MM.1S (cell line): ENCODE measurements around the gene UNKL.

Source experiments
- DNase-seq: peaks from one replicate; pipeline ENCODE4 v3.0.0-alpha.2; 2015
- H2AFZ ChIP-seq: fragments of 300-600 bp; sonication (generic); 2 replicates; pipeline ENCODE4 v1.6.0; 2016; ENCODE audit warnings: antibody characterized with exemption, low read length
- H3F3A ChIP-seq: fragments of 300-600 bp; sonication (generic); 2 replicates; pipeline ENCODE4 v1.6.1; 2016; ENCODE audit warnings: mild to moderate bottlenecking, antibody characterized with exemption, low read length, moderate library complexity, mixed read lengths; ENCODE audit not compliant: insufficient read depth
- H3K27ac ChIP-seq: fragments of 300-600 bp; sonication (generic); 2 replicates; pipeline ENCODE4 v1.5.1; 2016; ENCODE audit warnings: mild to moderate bottlenecking, low read length
- H3K27me3 ChIP-seq: fragments of 300-600 bp; sonication (generic); replicated peaks from 2 replicates; pipeline ENCODE4 v1.6.0; 2016; ENCODE audit warnings: low read length; ENCODE audit not compliant: insufficient read depth
- H3K36me3 ChIP-seq: fragments of 300-600 bp; sonication (generic); replicated peaks from 2 replicates; pipeline ENCODE4 v1.6.1; 2016; ENCODE audit warnings: mild to moderate bottlenecking, low read length, mixed read lengths; ENCODE audit not compliant: insufficient read depth
- H3K4me1 ChIP-seq: fragments of 300-600 bp; sonication (generic); 2 replicates; pipeline ENCODE4 v1.6.1; 2016; ENCODE audit warnings: low read length, mixed read lengths
- H3K4me2 ChIP-seq: fragments of 300-600 bp; sonication (generic); 2 replicates; pipeline ENCODE4 v1.6.0; 2016; ENCODE audit warnings: low read depth, low read length
- H3K4me3 ChIP-seq: fragments of 300-600 bp; sonication (generic); 2 replicates; pipeline ENCODE4 v1.5.1; 2016; ENCODE audit warnings: low read length, mixed read lengths
- H3K79me2 ChIP-seq: fragments of 300-600 bp; sonication (generic); 2 replicates; pipeline ENCODE4 v1.6.1; 2016; ENCODE audit warnings: mixed run types, low read length, mixed read lengths
- H3K9ac ChIP-seq: fragments of 300-600 bp; sonication (generic); 2 replicates; pipeline ENCODE4 v1.6.1; 2016; ENCODE audit warnings: low read length, mixed read lengths
- H3K9me2 ChIP-seq: fragments of 300-600 bp; sonication (generic); replicated peaks from 2 replicates; pipeline ENCODE4 v1.6.1; 2016; ENCODE audit warnings: mild to moderate bottlenecking, low read length, mixed read lengths; ENCODE audit not compliant: insufficient read depth
- H3K9me3 ChIP-seq: fragments of 300-600 bp; sonication (generic); replicated peaks from 2 replicates; pipeline ENCODE4 v1.6.1; 2016; ENCODE audit warnings: mild to moderate bottlenecking, low read length, mixed read lengths; ENCODE audit not compliant: insufficient read depth
- H4K20me1 ChIP-seq: fragments of 300-600 bp; sonication (generic); 2 replicates; pipeline ENCODE4 v1.6.1; 2016; ENCODE audit warnings: mild to moderate bottlenecking, low read length, moderate library complexity, mixed read lengths; ENCODE audit not compliant: insufficient read depth
- CTCF ChIP-seq: fragments of 300-600 bp; sonication (generic); IDR thresholded peaks from 2 replicates; pipeline ENCODE4 v1.5.1; 2016; ENCODE audit warnings: antibody characterized with exemption, low read length, mixed read lengths
- EZH2 ChIP-seq: fragments of 300-600 bp; sonication (generic); optimal IDR thresholded peaks from 2 replicates; pipeline ENCODE3; 2017; ENCODE audit warnings: low read depth, mild to moderate bottlenecking, antibody characterized with exemption, low read length, mixed read lengths
- EZH2phosphoT487 ChIP-seq: fragments of 300-600 bp; sonication (generic); IDR thresholded peaks from 2 replicates; pipeline ENCODE4 v1.6.1; 2018; ENCODE audit warnings: antibody characterized with exemption, low read length

UNKL gene

GRCh38 chr16:1318268-1318545, 96.3 kb downstream of the UNKL start:
- Histone ChIP-seq H3K36me3 (peaks cover 15% of the 10 kb centered on the region), H3K4me2 (no peak overlapping the region), H3K79me2 (peaks cover 60% of the 10 kb centered on the region), H3K27ac (no peak overlapping the region), H3K9me3 (no peaks in the 10 kb centered on the region), H3K9me2 (no peaks in the 10 kb centered on the region), H3K9ac (no peak overlapping the region), H3K27me3 (no peaks in the 10 kb centered on the region), H4K20me1 (peaks cover 13% of the 10 kb centered on the region), H2AFZ (no peak overlapping the region), H3K4me3 (no peak overlapping the region), H3K4me1 (no peaks in the 10 kb centered on the region), H3F3A (no peaks in the 10 kb centered on the region)
- no peak for DNase-seq
- no peak for TF ChIP-seq CTCF
- TF ChIP-seq EZH2, result no peak
- no peak for TF ChIP-seq EZH2phosphoT487

GRCh38 chr16:1317479-1318267, 96.8 kb downstream of the UNKL start:
- Histone ChIP-seq H3K36me3 (peaks cover 15% of the 10 kb centered on the region), H3F3A (no peaks in the 10 kb centered on the region), H3K4me3 (no peak overlapping the region), H3K4me2 (no peak overlapping the region), H3K79me2 (peaks cover 66% of the 10 kb centered on the region), H2AFZ (no peak overlapping the region), H3K9me3 (no peaks in the 10 kb centered on the region), H3K4me1 (no peaks in the 10 kb centered on the region), H3K9ac (no peak overlapping the region), H4K20me1 (peaks cover 18% of the 10 kb centered on the region), H3K27me3 (no peaks in the 10 kb centered on the region), H3K27ac (no peak overlapping the region), H3K9me2 (no peaks in the 10 kb centered on the region)
- TF ChIP-seq EZH2 (no peak), CTCF (no peak), EZH2phosphoT487 (no peak)
- no peak for DNase-seq

- TF ChIP-seq EZH2 (no peak), EZH2phosphoT487 (no peak), CTCF (no peak)
- no peaks in the 10 kb centered on the region for H3F3A ChIP-seq
- H4K20me1 ChIP-seq, result peaks cover 34% of the 10 kb centered on the region
- no peaks in the 10 kb centered on the region for H3K27me3 ChIP-seq
- peaks cover 82% of the 10 kb centered on the region for H3K79me2 ChIP-seq
- no peak for DNase-seq
- no peaks in the 10 kb centered on the region for H3K9me2 ChIP-seq
- no peak overlapping the region for H3K9ac ChIP-seq
- peaks cover 9% of the 10 kb centered on the region for H3K4me1 ChIP-seq
- H3K4me2 ChIP-seq, result no peak overlapping the region
- H3K4me3 ChIP-seq, result no peak overlapping the region
- no peaks in the 10 kb centered on the region for H3K9me3 ChIP-seq
- no peak overlapping the region for H3K27ac ChIP-seq
- no peak overlapping the region for H2AFZ ChIP-seq
- H3K36me3 ChIP-seq, result peaks cover 15% of the 10 kb centered on the region
Observed at GRCh38 chr16:1316033-1316405, 98.5 kb downstream of the UNKL start.
